Esophagus muscularis mucosa (tissue), 4 donors: ENCODE measurements around the gene PHF11. TPM values are rescaled to one million over a fixed set of nuclear protein-coding genes. Genes with fewer than 3 reads are reported as not detected.

Experiments used
- DNase-seq: peaks from one replicate; pipeline ENCODE4 v3.0.0-alpha.2; 2017; ENCODE audit errors: extremely low spot score
- H3K27ac ChIP-seq, 4 donors: fragments of 200-600 bp; sonication (generic); replicated peaks in 1 of 4; 1 replicate in 3 of 4; 2 replicates in 1 of 4; pipeline ENCODE4 v1.5.1; 2016 to 2019; ENCODE audit warnings: mild to moderate bottlenecking in 1 of 4
- H3K27me3 ChIP-seq, 4 donors: fragments of 200-600 bp; sonication (generic); one replicate each; pipeline versions ENCODE4 v1.5.1 to v1.6.0; 2016 to 2019
- H3K36me3 ChIP-seq, 4 donors: fragments of 200-600 bp; sonication (generic); one replicate each; pipeline ENCODE4 v1.5.1; 2016 to 2019
- H3K4me1 ChIP-seq, 4 donors: fragments of 200-600 bp; sonication (generic); one replicate each; pipeline ENCODE4 v1.5.1; 2016 to 2019
- H3K4me3 ChIP-seq, 4 donors: fragments of 200-600 bp; sonication (generic); 1 replicate in 2 of 4; 2 replicates in 2 of 4; pipeline ENCODE4 v1.5.1; 2016 to 2019; ENCODE audit warnings: mild to moderate bottlenecking in 4 of 4, moderate library complexity in 1 of 4
- H3K9me3 ChIP-seq, 4 donors: fragments of 200-600 bp; sonication (generic); 1 replicate in 3 of 4; 2 replicates in 1 of 4; pipeline ENCODE4 v1.5.1; 2016 to 2019
- EP300 ChIP-seq: sonication (generic); formaldehyde crosslinking; IDR thresholded peaks from one replicate; pipeline ENCODE4 v1.6.1; 2017; ENCODE audit warnings: antibody characterized with exemption
- POLR2A ChIP-seq: fragments of 450-650 bp; IDR thresholded peaks from one replicate; pipeline ENCODE4 v1.6.1; 2017; ENCODE audit warnings: antibody characterized with exemption, moderate library complexity, mild to moderate bottlenecking, low read depth
- POLR2AphosphoS5 ChIP-seq, 2 donors: sonication (generic); formaldehyde crosslinking; IDR thresholded peaks; one replicate each; pipeline ENCODE4 v1.6.1; 2017; ENCODE audit warnings: antibody characterized with exemption in 2 of 2
- WGBS: methylation state at CpG from one replicate; pipeline ENCODE4 v1.1.5; 2018; 5-methylcytosine and 5-hydroxymethylcytosine counted together
- intact Hi-C: fragments of 100-400 bp; cut with DNase I; formaldehyde crosslinking; loops from one replicate; pipeline ENCODE4 v1.15.1; 2023
- total RNA-seq, 4 donors: library from RNA; depleted of rRNA; stranded (reverse); fragments of >200 nt; gene quantifications; one replicate each; pipeline versions ENCODE4 v1.1.0 to v1.2.1, GENCODE V29; 2016
- TF ChIP-seq, protein P1 (sequence below), 3 experiments: fragments of 200-600 bp in 2 of 3; fragments of 450-650 bp in 1 of 3; sonication (generic) in 2 of 3; IDR thresholded peaks; one replicate each; pipeline ENCODE4 v1.5.1; 2017 to 2019; ENCODE audit warnings: antibody characterized with exemption in 3 of 3, mild to moderate bottlenecking in 2 of 3, moderate library complexity in 1 of 3

PHF11 gene
- total RNA-seq, 4 donors from 2014 or later, result 27.5 to 54.0 (median 31.2) TPM

DNA sequence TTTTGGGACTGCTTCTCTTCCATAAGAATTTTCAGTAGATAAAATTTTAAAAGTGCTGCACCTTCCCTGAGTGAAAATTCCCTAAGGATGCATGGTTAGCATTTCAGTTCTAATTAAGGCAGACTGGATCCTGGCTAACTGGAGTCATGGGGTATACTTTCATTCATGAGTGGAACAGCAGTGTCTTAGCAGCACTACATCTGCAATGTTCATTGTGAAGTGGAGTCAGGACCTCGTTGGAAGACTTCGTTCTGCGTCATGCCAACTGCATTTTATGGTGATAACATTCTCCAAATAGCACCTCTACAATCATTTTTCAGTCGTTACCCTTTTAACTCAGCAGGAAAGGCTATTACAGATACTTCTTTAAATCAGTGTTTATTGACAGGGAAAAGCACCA, 25.5 kb downstream of the PHF11 start:
- no peak for DNase-seq
- H3K27ac ChIP-seq, result no peak overlapping the region
- intact Hi-C loops, result no loop called here
- peaks cover 0 to 78% (median 29%) of the 10 kb centered on the region in 4 donors for H3K36me3 ChIP-seq
- no peak overlapping the region for H3K4me3 ChIP-seq
- no peaks in the 10 kb centered on the region for H3K27me3 ChIP-seq
- 71% methylated on average over 4 of the region's 4 CpGs for WGBS
- peaks cover 0 to 9% (median 0%) of the 10 kb centered on the region in 4 donors for H3K4me1 ChIP-seq
- H3K9me3 ChIP-seq, result no peaks in the 10 kb centered on the region
- TF ChIP-seq EP300 (no peak), POLR2AphosphoS5 (IDR thresholded peaks at IDR 0.05) (no peak)

DNA sequence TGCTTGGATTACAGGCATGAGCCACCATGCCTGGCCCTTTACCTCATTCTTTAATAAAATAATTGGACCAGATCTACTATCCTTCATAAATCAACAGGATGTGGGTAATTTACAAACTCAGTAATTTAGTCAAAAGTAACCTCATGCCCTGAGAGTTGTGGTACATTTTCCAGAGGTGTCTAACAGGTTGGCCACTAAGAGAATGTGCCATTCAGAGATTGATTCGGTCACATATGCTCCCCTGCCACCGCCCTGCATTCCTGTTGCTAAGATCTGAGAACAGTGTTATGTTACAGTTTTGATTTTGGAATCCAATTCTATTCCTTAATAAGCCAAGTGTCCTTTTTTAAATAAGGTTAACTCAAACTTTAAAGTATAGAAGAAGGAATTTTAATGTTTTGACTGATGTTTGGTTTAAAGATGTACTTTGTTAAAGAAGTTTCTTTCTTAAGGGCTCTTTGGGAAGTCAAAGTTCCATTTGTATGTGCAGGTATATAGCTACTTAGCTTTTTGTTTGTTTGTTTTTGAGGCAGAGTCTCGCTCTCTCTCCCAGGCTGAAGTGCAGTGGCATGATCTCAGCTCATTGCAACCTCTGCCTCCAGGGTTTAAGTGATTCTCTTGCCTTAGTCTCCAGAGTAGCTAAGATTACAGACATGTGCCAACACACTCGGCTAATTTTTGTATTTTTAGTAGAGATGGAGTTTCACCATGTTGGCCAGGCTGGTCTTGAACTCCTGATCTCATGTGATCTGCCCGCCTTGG, 29.2 kb downstream of the PHF11 start:
- Histone ChIP-seq H3K9me3 (no peaks in the 10 kb centered on the region), H3K27ac (no peak overlapping the region), H3K4me3 (no peak overlapping the region), H3K36me3 (peaks cover 5 to 86% (median 25%) of the 10 kb centered on the region in 4 donors), H3K27me3 (no peaks in the 10 kb centered on the region), H3K4me1 (peaks cover 0 to 9% (median 0%) of the 10 kb centered on the region in 4 donors)
- DNase-seq, result no peak
- intact Hi-C loops, result no loop called here
- 91% methylated on average over 5 of the region's 5 CpGs for WGBS
- no peak for TF ChIP-seq POLR2A
- TF ChIP-seq, protein P1, sequence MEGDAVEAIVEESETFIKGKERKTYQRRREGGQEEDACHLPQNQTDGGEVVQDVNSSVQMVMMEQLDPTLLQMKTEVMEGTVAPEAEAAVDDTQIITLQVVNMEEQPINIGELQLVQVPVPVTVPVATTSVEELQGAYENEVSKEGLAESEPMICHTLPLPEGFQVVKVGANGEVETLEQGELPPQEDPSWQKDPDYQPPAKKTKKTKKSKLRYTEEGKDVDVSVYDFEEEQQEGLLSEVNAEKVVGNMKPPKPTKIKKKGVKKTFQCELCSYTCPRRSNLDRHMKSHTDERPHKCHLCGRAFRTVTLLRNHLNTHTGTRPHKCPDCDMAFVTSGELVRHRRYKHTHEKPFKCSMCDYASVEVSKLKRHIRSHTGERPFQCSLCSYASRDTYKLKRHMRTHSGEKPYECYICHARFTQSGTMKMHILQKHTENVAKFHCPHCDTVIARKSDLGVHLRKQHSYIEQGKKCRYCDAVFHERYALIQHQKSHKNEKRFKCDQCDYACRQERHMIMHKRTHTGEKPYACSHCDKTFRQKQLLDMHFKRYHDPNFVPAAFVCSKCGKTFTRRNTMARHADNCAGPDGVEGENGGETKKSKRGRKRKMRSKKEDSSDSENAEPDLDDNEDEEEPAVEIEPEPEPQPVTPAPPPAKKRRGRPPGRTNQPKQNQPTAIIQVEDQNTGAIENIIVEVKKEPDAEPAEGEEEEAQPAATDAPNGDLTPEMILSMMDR (IDR thresholded peaks at IDR 0.05), result no peak
- no peak for TF ChIP-seq POLR2AphosphoS5 (IDR thresholded peaks at IDR 0.05)
- TF ChIP-seq EP300, result no peak

DNA sequence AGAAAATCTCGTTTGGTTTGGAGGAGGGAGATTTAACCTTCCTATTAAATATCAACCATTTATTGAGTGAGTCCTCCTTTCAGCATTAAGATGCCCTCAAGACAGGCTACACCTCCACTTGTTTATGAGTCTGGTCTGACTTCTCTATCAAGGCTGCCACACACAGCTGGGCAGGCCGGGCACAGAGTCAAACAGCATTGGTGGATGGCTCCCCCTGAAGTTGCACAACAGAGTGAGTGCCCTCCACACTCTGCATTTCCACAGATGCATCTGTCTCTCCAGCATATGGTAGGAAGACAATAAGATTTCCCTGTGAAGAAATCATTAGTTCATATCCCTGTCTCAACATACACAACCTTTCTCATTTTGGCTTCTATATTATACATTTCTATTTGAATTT, 31.4 kb downstream of the PHF11 start:
- Histone ChIP-seq H3K9me3 (no peaks in the 10 kb centered on the region), H3K4me1 (peaks cover 0 to 3% (median 0%) of the 10 kb centered on the region in 4 donors), H3K27me3 (no peaks in the 10 kb centered on the region), H3K27ac (no peak overlapping the region), H3K4me3 (no peak overlapping the region), H3K36me3 (peaks cover 5 to 67% (median 18%) of the 10 kb centered on the region in 4 donors)
- intact Hi-C loops, result no loop called here
- no peak for DNase-seq
- WGBS, result 53% methylated on average over 2 of the region's 2 CpGs
- TF ChIP-seq EP300, result no peak
- TF ChIP-seq POLR2A, result no peak
- TF ChIP-seq POLR2AphosphoS5 (IDR thresholded peaks at IDR 0.05), result no peak
- TF ChIP-seq, protein P1 (IDR thresholded peaks at IDR 0.05), result no peak

DNA sequence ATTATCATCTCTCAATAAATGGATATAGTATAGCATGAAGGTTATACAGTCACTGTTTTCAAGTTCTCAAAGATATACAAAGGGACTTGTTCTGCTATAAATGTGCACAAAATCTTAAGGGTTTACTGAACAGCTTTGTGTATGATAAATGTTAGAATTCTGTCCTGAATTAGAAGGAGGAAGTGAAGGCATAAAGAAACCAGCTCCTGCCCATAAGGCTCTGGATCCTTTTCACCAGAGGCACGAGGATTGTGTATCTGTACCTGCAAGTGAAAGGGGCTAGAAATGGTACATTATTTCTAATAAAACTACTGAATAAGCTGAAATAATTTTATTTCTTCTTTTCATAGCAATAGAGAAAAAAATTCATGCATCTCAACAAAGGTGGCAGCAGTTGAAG, 32.4 kb downstream of the PHF11 start:
- DNase-seq, result no peak
- intact Hi-C loops, result no loop called here
- TF ChIP-seq, protein P1 (IDR thresholded peaks at IDR 0.05), result no peak
- TF ChIP-seq POLR2A, result no peak
- no peak for TF ChIP-seq EP300
- no peak for TF ChIP-seq POLR2AphosphoS5 (IDR thresholded peaks at IDR 0.05)
- H3K9me3 ChIP-seq, result no peaks in the 10 kb centered on the region
- H3K27me3 ChIP-seq, result no peaks in the 10 kb centered on the region
- no peaks in the 10 kb centered on the region for H3K4me1 ChIP-seq
- no peak overlapping the region for H3K4me3 ChIP-seq
- peaks cover 5 to 58% (median 15%) of the 10 kb centered on the region in 4 donors for H3K36me3 ChIP-seq
- WGBS, result 82% methylated on average over 1 of the region's 1 CpG
- no peak overlapping the region for H3K27ac ChIP-seq

DNA sequence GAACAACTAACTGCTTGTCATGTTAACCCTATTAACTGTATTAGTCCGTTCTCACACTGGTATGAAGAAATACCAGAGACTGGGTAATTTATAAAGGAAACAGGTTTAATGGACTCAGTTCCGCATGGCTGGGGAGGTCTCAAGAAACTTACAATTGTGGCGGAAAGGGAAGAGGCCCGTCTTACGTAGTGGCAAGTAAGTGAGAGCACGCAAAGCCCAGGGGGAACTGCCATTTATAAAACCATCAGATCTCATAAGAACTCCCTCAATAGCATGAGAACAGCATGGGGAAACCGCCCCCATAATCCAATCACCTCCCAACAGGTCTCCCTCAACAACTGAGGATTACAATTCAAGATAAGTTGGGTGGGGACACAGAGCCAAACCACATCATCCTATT, 34.7 kb downstream of the PHF11 start:
- no peaks in the 10 kb centered on the region for H3K4me1 ChIP-seq
- no peaks in the 10 kb centered on the region for H3K27me3 ChIP-seq
- no peak for DNase-seq
- no peak overlapping the region for H3K4me3 ChIP-seq
- 83% methylated on average over 7 of the region's 7 CpGs for WGBS
- H3K27ac ChIP-seq, result no peak overlapping the region
- intact Hi-C loops, result no loop called here
- TF ChIP-seq, protein P1 (IDR thresholded peaks at IDR 0.05), result no peak
- TF ChIP-seq POLR2AphosphoS5 (IDR thresholded peaks at IDR 0.05) (no peak), EP300 (no peak), POLR2A (no peak)
- no peaks in the 10 kb centered on the region for H3K9me3 ChIP-seq
- peaks cover 5 to 51% (median 15%) of the 10 kb centered on the region in 4 donors for H3K36me3 ChIP-seq
